Testis (tissue), 3 donors: ENCODE data around the gene TBC1D1. TPM values are rescaled to one million over a fixed set of nuclear protein-coding genes. Genes with fewer than 3 reads are reported as not detected.

Experiments
- DNase-seq: peaks from one replicate; pipeline ENCODE4 v3.0.0-alpha.2; 2019
- H3K27ac ChIP-seq, 2 donors: fragments of 200-600 bp; sonication (generic); one replicate each; pipeline ENCODE4 v1.5.1; 2019
- H3K27me3 ChIP-seq: fragments of 200-600 bp; sonication (generic); one replicate; pipeline ENCODE4 v1.5.1; 2019
- H3K36me3 ChIP-seq: fragments of 200-600 bp; sonication (generic); one replicate; pipeline ENCODE4 v1.5.1; 2017; ENCODE audit warnings: low read depth; ENCODE audit errors: missing control alignments
- H3K4me1 ChIP-seq: fragments of 200-600 bp; sonication (generic); one replicate; pipeline ENCODE4 v1.5.1; 2019
- H3K4me3 ChIP-seq, 2 donors: fragments of 200-600 bp; sonication (generic); one replicate each; pipeline ENCODE4 v1.5.1; 2017 to 2019
- H3K9me3 ChIP-seq: fragments of 200-600 bp; sonication (generic); one replicate; pipeline ENCODE4 v1.5.1; 2017
- POLR2A ChIP-seq: fragments of 450-650 bp; IDR thresholded peaks from one replicate; pipeline ENCODE4 v1.6.1; 2017; ENCODE audit warnings: antibody characterized with exemption, mild to moderate bottlenecking, moderate library complexity
- WGBS, 2 donors: methylation state at CpG; one replicate each; pipeline ENCODE4 v1.1.5; 2018; 5-methylcytosine and 5-hydroxymethylcytosine counted together
- intact Hi-C: fragments of 100-400 bp; cut with DNase I; formaldehyde crosslinking; loops from one replicate; pipeline ENCODE4 v1.15.1; 2023; ENCODE audit warnings: low total_unique reads
- polyA plus RNA-seq: library from polyadenylated mRNA; stranded (reverse); fragments of 350-450 nt; fragmentation: Illumina TruSeq; extraction: RNeasy Lipid Tissue Mini Kit (QIAGEN cat#74804); gene quantifications from one replicate; pipeline ENCODE4 v1.2.3, GENCODE V29; 2014; ENCODE audit warnings: low read depth, low replicate concordance; ENCODE audit not compliant: insufficient read depth
- total RNA-seq, 2 donors: library from RNA; depleted of rRNA; stranded (reverse); fragments of >200 nt; gene quantifications; one replicate each; pipeline ENCODE4 v1.2.3, GENCODE V29; 2016
- TF ChIP-seq, protein P1 (sequence below), 3 experiments: fragments of 450-650 bp in 2 of 3; fragments of 200-600 bp in 1 of 3; sonication (generic) in 1 of 3; IDR thresholded peaks; one replicate each; pipeline ENCODE4 v1.5.1; 2016 to 2019; ENCODE audit warnings: antibody characterized with exemption in 3 of 3, mild to moderate bottlenecking in 2 of 3, moderate library complexity in 1 of 3

Gene TBC1D1
- total and polyA plus RNA-seq, 3 donors from 2014 or later: 130 to 208 (median 167) TPM

DNA sequence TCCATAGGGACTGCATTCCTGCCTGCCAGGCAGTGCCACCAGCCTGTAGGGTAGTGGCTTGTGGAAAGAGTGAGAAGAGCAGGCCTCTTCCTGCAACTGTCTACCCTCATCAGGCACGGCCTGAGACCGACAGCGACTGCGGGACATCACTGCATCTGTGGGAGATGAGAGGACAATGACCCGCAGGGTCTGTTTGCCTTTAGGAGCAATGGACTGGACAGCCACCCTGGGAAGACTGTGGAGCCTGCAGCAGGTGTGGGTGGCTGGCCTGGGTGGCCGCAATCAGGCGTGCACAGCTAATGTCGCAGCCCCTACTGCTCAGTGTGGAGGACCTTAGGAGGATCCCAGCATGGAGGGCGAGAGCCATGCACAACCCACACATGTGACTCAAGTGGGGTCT, 297.3 kb downstream of the TBC1D1 start:
- Histone ChIP-seq H3K36me3 (no peaks in the 10 kb centered on the region), H3K4me3 (no peak overlapping the region), H3K27me3 (no peaks in the 10 kb centered on the region), H3K9me3 (no peaks in the 10 kb centered on the region), H3K4me1 (no peaks in the 10 kb centered on the region), H3K27ac (no peak overlapping the region)
- TF ChIP-seq, protein P1, sequence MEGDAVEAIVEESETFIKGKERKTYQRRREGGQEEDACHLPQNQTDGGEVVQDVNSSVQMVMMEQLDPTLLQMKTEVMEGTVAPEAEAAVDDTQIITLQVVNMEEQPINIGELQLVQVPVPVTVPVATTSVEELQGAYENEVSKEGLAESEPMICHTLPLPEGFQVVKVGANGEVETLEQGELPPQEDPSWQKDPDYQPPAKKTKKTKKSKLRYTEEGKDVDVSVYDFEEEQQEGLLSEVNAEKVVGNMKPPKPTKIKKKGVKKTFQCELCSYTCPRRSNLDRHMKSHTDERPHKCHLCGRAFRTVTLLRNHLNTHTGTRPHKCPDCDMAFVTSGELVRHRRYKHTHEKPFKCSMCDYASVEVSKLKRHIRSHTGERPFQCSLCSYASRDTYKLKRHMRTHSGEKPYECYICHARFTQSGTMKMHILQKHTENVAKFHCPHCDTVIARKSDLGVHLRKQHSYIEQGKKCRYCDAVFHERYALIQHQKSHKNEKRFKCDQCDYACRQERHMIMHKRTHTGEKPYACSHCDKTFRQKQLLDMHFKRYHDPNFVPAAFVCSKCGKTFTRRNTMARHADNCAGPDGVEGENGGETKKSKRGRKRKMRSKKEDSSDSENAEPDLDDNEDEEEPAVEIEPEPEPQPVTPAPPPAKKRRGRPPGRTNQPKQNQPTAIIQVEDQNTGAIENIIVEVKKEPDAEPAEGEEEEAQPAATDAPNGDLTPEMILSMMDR (IDR thresholded peaks at IDR 0.05): no peak
- TF ChIP-seq POLR2A: no peak
- 97 to 98% methylated on average over 5 to 9 of the region's 9 CpGs for WGBS, 2 donors
- intact Hi-C loops: loop anchor here (10.0 kb wide), 1 partner anchor 537 kb away; no protein-coding TSS in a partner anchor
- no peak for DNase-seq

DNA sequence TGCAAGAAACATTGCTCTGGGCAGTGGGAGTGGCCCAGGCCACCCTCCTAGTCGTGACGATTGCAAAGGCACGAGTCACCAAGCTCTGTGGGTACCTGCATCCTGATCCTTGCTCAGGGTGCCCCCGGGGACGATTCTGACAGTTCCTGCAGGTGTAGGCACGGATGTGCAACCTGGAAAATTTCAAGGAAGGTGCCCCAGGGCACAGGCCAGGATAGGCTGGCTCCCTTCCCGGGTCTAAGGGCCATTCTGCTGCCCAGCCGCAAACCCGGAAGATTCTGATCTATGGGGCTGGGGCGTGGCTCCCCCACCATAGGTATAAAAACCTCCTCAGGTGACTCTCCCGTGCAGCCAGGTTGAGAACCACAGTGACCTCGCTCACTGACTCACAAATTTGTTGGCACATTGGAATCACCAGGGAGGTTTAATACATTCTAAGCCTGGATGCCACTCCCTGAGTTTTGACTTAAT, 297.8 kb downstream of the TBC1D1 start:
- TF ChIP-seq POLR2A: no peak
- TF ChIP-seq, protein P1 (IDR thresholded peaks at IDR 0.05): no peak
- no peaks in the 10 kb centered on the region for H3K36me3 ChIP-seq
- no peaks in the 10 kb centered on the region for H3K9me3 ChIP-seq
- H3K27me3 ChIP-seq: no peaks in the 10 kb centered on the region
- H3K4me1 ChIP-seq: no peaks in the 10 kb centered on the region
- 84 to 94% methylated on average over 7 to 12 of the region's 12 CpGs for WGBS, 2 donors
- intact Hi-C loops: loop anchor here (10.0 kb wide), 1 partner anchor 536 kb away; no protein-coding TSS in a partner anchor
- H3K27ac ChIP-seq: no peak overlapping the region
- no peak for DNase-seq
- H3K4me3 ChIP-seq: no peak overlapping the region

Other genes with a start within 250 kb of the TBC1D1 start
- gene RELL1, start 204.7 kb upstream of the TBC1D1 start, total RNA-seq: 10 to 100 TPM; 10.2 to 20.4 TPM
- 3.1 TPM for gene RELL1, start 204.7 kb upstream of the TBC1D1 start, polyA plus RNA-seq
- 10 to 100 TPM; 27.0 to 29.1 TPM for gene PGM2, start 64.4 kb upstream of the TBC1D1 start, total RNA-seq
- 12.9 TPM for gene PGM2, start 64.4 kb upstream of the TBC1D1 start, polyA plus RNA-seq
- gene PTTG2, start 69.3 kb downstream of the TBC1D1 start, total RNA-seq: under 1 TPM in 1 of 2 donors, not detected in 1; 0.50 TPM
- not detected for gene PTTG2, start 69.3 kb downstream of the TBC1D1 start, polyA plus RNA-seq